Natural killer cell (primary cell): ENCODE measurements around the gene CNNM4. TPM values are rescaled to one million over a fixed set of nuclear protein-coding genes. Genes with fewer than 3 reads are reported as not detected.

ENCODE experiments used
- ATAC-seq, 3 donors: fragments of 150-1000 bp in 2 of 3; fragments of 200-7000 bp in 1 of 3; cut with Tn5 transposase; 1 replicate in 1 of 3; 2 replicates in 2 of 3; pipeline ENCODE4 v1.10.0; 2021; ENCODE audit warnings: mild to moderate bottlenecking in 2 of 3, moderate library complexity in 2 of 3
- DNase-seq, 2 donors: peaks; one replicate each; pipeline versions ENCODE4 v3.0.0 to v3.0.0-alpha.2; 2013 to 2021; ENCODE audit warnings: mixed read lengths in 1 of 2
- H3K27ac ChIP-seq: one replicate; pipeline ENCODE4 v1.5.1; 2013; ENCODE audit warnings: mild to moderate bottlenecking, low read length
- H3K27me3 ChIP-seq: one replicate; pipeline ENCODE4 v1.6.1; 2013; ENCODE audit warnings: low read length; ENCODE audit not compliant: control insufficient read depth, insufficient read depth
- H3K36me3 ChIP-seq: one replicate; pipeline ENCODE4 v1.6.1; 2013; ENCODE audit warnings: low read length; ENCODE audit not compliant: control insufficient read depth, insufficient read depth
- H3K4me1 ChIP-seq: one replicate; pipeline ENCODE4 v1.6.1; 2013; ENCODE audit warnings: low read length; ENCODE audit not compliant: control insufficient read depth, insufficient read depth
- H3K4me3 ChIP-seq: one replicate; pipeline ENCODE4 v1.5.1; 2013; ENCODE audit warnings: low read length
- H3K9me3 ChIP-seq: one replicate; pipeline ENCODE4 v1.6.1; 2013; ENCODE audit warnings: low read length; ENCODE audit not compliant: control insufficient read depth, insufficient read depth
- H3K27ac Mint-ChIP-seq, 2 donors: one replicate each; pipeline ENCODE4 v1.8.0; 2022; ENCODE audit warnings: mild to moderate bottlenecking in 2 of 2, mixed read lengths in 2 of 2, moderate library complexity in 1 of 2
- H3K27me3 Mint-ChIP-seq, 2 donors: one replicate each; pipeline ENCODE4 v1.8.0; 2022; ENCODE audit warnings: low read depth in 2 of 2, mixed read lengths in 2 of 2
- H3K36me3 Mint-ChIP-seq: one replicate; pipeline ENCODE4 v1.8.0; 2022; ENCODE audit warnings: mixed read lengths
- H3K4me1 Mint-ChIP-seq, 2 donors: one replicate each; pipeline ENCODE4 v1.8.0; 2022; ENCODE audit warnings: mixed read lengths in 2 of 2
- H3K4me3 Mint-ChIP-seq: one replicate; pipeline ENCODE4 v1.8.0; 2022; ENCODE audit warnings: mild to moderate bottlenecking, moderate library complexity, mixed read lengths
- H3K9me3 Mint-ChIP-seq, 2 donors: one replicate each; pipeline ENCODE4 v1.8.0; 2022; ENCODE audit warnings: mixed read lengths in 2 of 2
- WGBS: methylation state at CpG from one replicate; pipeline ENCODE4 v1.1.7; 2013; ENCODE audit warnings: missing lambda C conversion rate; ENCODE audit not compliant: insufficient coverage; 5-methylcytosine and 5-hydroxymethylcytosine counted together
- intact Hi-C: fragments of 100-400 bp; cut with micrococcal nuclease; formaldehyde crosslinking; loops from one replicate; pipeline ENCODE4 v1.14.2; 2022
- total RNA-seq, 4 donors: library from RNA; stranded (reverse); fragments of 120-200 nt in 1 of 4; gene quantifications; one replicate each; pipeline versions ENCODE4 v1.2.3 to v1.2.4, GENCODE V29; 2013 to 2022
- TF ChIP-seq, protein P1 (sequence below): fragments of 200-600 bp; IDR thresholded peaks from one replicate; pipeline ENCODE4 v1.8.0; 2022; ENCODE audit warnings: antibody characterized with exemption

The CNNM4 gene
- total RNA-seq, 3 donors from 2014 or later (not counting 1 experiment from before 2014, with no cell fraction given), result 9.9 to 12.1 (median 10.7) TPM

DNA sequence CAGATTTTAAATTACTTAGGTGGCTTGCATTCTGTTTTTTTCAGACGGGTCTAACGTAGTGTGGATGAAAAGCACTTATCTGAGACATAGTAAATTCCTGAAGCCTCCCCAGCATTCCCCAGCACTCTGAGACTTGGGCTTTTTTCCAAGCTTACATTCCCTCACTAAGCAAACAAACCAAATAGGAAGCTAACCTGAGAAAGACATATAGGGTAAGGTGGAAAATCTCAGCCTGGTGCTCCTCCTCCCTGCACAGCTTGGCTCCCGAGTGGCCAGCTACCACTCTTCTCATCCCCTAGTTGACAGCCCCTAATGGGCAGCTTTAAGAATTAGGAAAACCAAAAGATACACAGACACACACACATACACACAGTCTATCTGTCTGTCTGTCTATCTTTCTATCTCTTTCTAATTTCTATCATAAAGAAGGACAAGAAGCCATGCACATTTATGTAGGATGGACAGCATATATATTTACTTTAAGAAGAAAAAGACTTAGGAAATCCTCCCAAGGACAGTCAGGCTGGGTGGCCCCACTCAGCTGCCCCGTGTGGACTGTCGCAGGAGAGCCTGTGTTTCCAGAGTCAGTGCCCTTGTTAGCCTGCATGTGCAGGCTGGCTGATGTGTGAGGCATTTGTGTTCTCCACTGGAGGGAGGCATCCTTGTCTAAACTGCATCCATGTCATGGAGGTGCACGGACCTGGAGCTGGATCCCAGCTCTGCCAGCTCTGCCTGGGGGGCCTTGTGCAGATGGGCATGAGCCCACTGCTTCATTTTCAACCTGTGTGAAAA is 63.6 kb downstream of the CNNM4 start:
- Mint-ChIP-seq H3K36me3 (peaks cover 8% of the 10 kb centered on the region), H3K27ac (peak overlapping the region in 1 of 2 donors; percentile 9)
- WGBS, result 89% methylated on average over 6 of the region's 6 CpGs

DNA sequence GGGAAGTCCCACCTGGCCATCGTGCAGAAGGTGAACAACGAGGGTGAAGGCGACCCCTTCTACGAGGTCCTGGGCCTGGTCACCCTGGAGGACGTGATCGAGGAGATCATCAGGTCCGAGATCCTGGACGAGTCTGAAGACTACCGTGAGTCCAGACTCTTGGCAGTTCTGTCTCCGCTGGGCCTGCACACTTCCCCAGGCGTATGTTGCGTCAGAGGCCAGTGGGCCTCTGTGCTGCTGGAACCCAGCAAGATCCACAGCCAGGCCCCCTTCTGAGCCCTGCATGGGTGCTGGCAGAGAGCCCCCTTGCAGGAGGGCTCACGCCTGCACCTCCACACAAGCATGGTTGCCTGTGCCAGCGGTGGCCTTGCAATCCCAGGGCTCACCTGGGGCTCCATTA is 64.4 kb downstream of the CNNM4 start:
- H3K9me3 ChIP-seq, result no peaks in the 10 kb centered on the region
- DNase-seq, result no peak
- TF ChIP-seq, protein P1, sequence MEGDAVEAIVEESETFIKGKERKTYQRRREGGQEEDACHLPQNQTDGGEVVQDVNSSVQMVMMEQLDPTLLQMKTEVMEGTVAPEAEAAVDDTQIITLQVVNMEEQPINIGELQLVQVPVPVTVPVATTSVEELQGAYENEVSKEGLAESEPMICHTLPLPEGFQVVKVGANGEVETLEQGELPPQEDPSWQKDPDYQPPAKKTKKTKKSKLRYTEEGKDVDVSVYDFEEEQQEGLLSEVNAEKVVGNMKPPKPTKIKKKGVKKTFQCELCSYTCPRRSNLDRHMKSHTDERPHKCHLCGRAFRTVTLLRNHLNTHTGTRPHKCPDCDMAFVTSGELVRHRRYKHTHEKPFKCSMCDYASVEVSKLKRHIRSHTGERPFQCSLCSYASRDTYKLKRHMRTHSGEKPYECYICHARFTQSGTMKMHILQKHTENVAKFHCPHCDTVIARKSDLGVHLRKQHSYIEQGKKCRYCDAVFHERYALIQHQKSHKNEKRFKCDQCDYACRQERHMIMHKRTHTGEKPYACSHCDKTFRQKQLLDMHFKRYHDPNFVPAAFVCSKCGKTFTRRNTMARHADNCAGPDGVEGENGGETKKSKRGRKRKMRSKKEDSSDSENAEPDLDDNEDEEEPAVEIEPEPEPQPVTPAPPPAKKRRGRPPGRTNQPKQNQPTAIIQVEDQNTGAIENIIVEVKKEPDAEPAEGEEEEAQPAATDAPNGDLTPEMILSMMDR, result no peak
- ATAC-seq, result no peak
- H3K9me3 Mint-ChIP-seq, result no peaks in the 10 kb centered on the region
- H3K27me3 ChIP-seq, result no peaks in the 10 kb centered on the region
- no peak overlapping the region for H3K4me3 ChIP-seq
- intact Hi-C loops, result no loop called here
- peaks cover 55% of the 10 kb centered on the region for H3K36me3 ChIP-seq
- peaks cover 19 to 38% of the 10 kb centered on the region in 2 donors for H3K4me1 Mint-ChIP-seq
- H3K27ac ChIP-seq, result no peak overlapping the region
- 97% methylated on average over 14 of the region's 14 CpGs for WGBS
- H3K4me3 Mint-ChIP-seq, result no peak overlapping the region
- no peaks in the 10 kb centered on the region for H3K27me3 Mint-ChIP-seq
- no peak overlapping the region for H3K27ac Mint-ChIP-seq
- H3K4me1 ChIP-seq, result peaks cover 10% of the 10 kb centered on the region
- H3K36me3 Mint-ChIP-seq, result peaks cover 8% of the 10 kb centered on the region

More for the DNA sequence above, 63.6 kb downstream of the CNNM4 start:
- intact Hi-C loops, result no loop called here
- Histone ChIP-seq H3K4me3 (no peak overlapping the region), H3K9me3 (no peaks in the 10 kb centered on the region), H3K4me1 (peaks cover 18% of the 10 kb centered on the region), H3K27me3 (no peaks in the 10 kb centered on the region), H3K27ac (no peak overlapping the region), H3K36me3 (peaks cover 51% of the 10 kb centered on the region)
- ATAC-seq (no peak), DNase-seq (no peak)
- TF ChIP-seq, protein P1, result no peak
- Mint-ChIP-seq H3K27me3 (no peaks in the 10 kb centered on the region), H3K9me3 (no peaks in the 10 kb centered on the region), H3K4me3 (no peak overlapping the region), H3K4me1 (peaks cover 27 to 46% of the 10 kb centered on the region in 2 donors)

DNA sequence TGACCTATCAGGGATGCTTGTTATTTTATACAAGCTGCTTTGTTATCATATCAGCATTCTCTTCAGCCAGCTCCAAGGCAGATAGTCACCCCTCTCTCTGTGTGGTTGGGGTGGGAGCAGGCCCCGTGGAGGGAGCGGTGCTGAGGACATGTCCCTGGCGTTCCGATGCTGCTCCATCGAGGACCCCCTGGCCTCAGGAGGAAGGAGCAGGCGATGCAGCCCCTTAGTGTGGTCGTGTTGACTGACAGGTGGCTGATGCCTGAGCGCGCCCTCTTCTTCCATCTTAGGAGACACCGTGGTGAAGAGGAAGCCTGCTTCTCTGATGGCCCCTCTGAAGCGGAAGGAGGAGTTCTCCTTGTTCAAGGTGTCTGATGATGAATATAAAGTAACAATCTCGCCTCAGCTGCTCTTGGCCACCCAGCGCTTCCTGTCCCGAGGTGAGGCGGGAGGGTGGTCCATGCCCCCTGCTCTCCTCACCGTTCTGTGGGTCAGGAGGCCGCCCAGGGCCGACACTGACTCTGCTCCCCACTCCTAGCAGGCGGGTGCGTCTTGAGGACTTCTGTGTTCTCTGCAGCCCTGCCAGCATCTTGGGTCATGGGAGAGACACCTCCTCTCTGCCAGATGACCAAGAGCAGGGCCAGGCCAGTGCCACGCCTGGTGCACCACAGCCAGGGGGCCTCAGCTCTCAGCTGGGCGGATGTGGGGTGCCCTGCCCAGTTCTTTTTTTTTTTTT is 66.0 kb downstream of the CNNM4 start:
- WGBS, result 92% methylated on average over 21 of the region's 22 CpGs
- Histone ChIP-seq H3K27ac (no peak overlapping the region), H3K9me3 (no peaks in the 10 kb centered on the region), H3K36me3 (peaks cover 71% of the 10 kb centered on the region), H3K4me3 (no peak overlapping the region), H3K4me1 (no peaks in the 10 kb centered on the region), H3K27me3 (no peaks in the 10 kb centered on the region)
- ATAC-seq (no peak), DNase-seq (no peak)
- intact Hi-C loops, result no loop called here
- peaks cover 4 to 23% of the 10 kb centered on the region in 2 donors for H3K4me1 Mint-ChIP-seq
- no peaks in the 10 kb centered on the region for H3K27me3 Mint-ChIP-seq
- no peak overlapping the region for H3K27ac Mint-ChIP-seq
- H3K9me3 Mint-ChIP-seq, result no peaks in the 10 kb centered on the region
- peaks cover 9% of the 10 kb centered on the region for H3K36me3 Mint-ChIP-seq
- no peak overlapping the region for H3K4me3 Mint-ChIP-seq
- TF ChIP-seq, protein P1, result no peak
